Body of pancreas (tissue), 4 donors: ENCODE results near the gene EXOSC2. TPM values are rescaled to one million over a fixed set of nuclear protein-coding genes. Genes with fewer than 3 reads are reported as not detected.

Experiments used
- ATAC-seq: fragments of 150-250 bp; one replicate; pipeline ENCODE4 v1.9.1; 2016
- DNase-seq, 4 donors: peaks; one replicate each; pipeline ENCODE4 v3.0.0-alpha.2; 2019
- H3K27ac ChIP-seq, 4 donors: fragments of 200-600 bp; sonication (generic); 1 replicate in 3 of 4; 2 replicates in 1 of 4; pipeline versions ENCODE4 v1.5.1 to v1.6.1; 2016 to 2019; ENCODE audit warnings: mild to moderate bottlenecking in 1 of 4, mixed read lengths in 1 of 4, moderate library complexity in 1 of 4
- H3K27me3 ChIP-seq, 2 donors: fragments of 200-600 bp; sonication (generic); one replicate each; pipeline ENCODE4 v1.6.0; 2016; ENCODE audit warnings: mild to moderate bottlenecking in 1 of 2
- H3K36me3 ChIP-seq, 2 donors: fragments of 200-600 bp; sonication (generic); replicated peaks in 1 of 2; 2 replicates each; pipeline ENCODE4 v1.5.1; 2016; ENCODE audit warnings: low read depth in 2 of 2; ENCODE audit not compliant: insufficient read depth in 1 of 2
- H3K4me1 ChIP-seq: fragments of 200-600 bp; sonication (generic); one replicate; pipeline ENCODE4 v1.6.0; 2016
- H3K4me3 ChIP-seq, 2 donors: fragments of 200-600 bp; sonication (generic); 1 replicate in 1 of 2; 2 replicates in 1 of 2; pipeline ENCODE4 v1.5.1; 2016 to 2019
- H3K9me3 ChIP-seq, 3 donors: fragments of 200-600 bp; sonication (generic); 1 replicate in 2 of 3; 2 replicates in 1 of 3; pipeline ENCODE4 v1.5.1; 2016
- CTCF ChIP-seq, 7 experiments: fragments of 450-650 bp in 4 of 7; fragments of 200-600 bp in 3 of 7; sonication (generic) in 3 of 7; IDR thresholded peaks; one replicate each; pipeline ENCODE4 v1.5.1; 2016 to 2019; ENCODE audit warnings: antibody characterized with exemption in 7 of 7
- POLR2A ChIP-seq, 3 donors: fragments of 450-650 bp; IDR thresholded peaks; one replicate each; pipeline ENCODE4 v1.6.1; 2016; ENCODE audit warnings: antibody characterized with exemption in 3 of 3, mild to moderate bottlenecking in 2 of 3
- WGBS, 2 donors: methylation state at CpG; one replicate each; pipeline ENCODE4 v1.1.5; 2017; 5-methylcytosine and 5-hydroxymethylcytosine counted together
- intact Hi-C: fragments of 100-400 bp; cut with DNase I; formaldehyde crosslinking; loops from one replicate; pipeline ENCODE4 v1.15.1; 2023
- total RNA-seq, 2 donors: library from RNA; depleted of rRNA; stranded (reverse); fragments of >200 nt; gene quantifications; one replicate each; pipeline ENCODE4 v1.1.0, GENCODE V29; 2016

The EXOSC2 gene
- total RNA-seq = 10 to 100 TPM; 12.2 to 17.1 TPM

GRCh38 chr9:130693426-130694191 lies at the start of gene EXOSC2:
Gene EXOSC2 (plus strand): TSS chr9:130693780. CDS start chr9:130693792, 12 bp downstream.
- intact Hi-C loops = no loop called here

GRCh38 chr9:130651221-130651620 lies 42.4 kb upstream of the EXOSC2 start:
- H3K27ac ChIP-seq = no peak overlapping the region
- no peak overlapping the region for H3K4me3 ChIP-seq
- intact Hi-C loops = no loop called here
- H3K4me1 ChIP-seq = no peaks in the 10 kb centered on the region
- H3K36me3 ChIP-seq = no peaks in the 10 kb centered on the region
- DNase-seq (no peak), ATAC-seq (no peak)
- H3K27me3 ChIP-seq = no peaks in the 10 kb centered on the region
- no peaks in the 10 kb centered on the region for H3K9me3 ChIP-seq
- 64 to 66% methylated on average over 15 of the region's 15 CpGs for WGBS, 2 donors
- TF ChIP-seq CTCF (IDR thresholded peaks at IDR 0.05) (no peak), POLR2A (IDR thresholded peaks at IDR 0.05) (no peak)

More at GRCh38 chr9:130693426-130694191, at the start of gene EXOSC2:
- WGBS, 2 donors = 0% methylated on average over 12 to 40 of the region's 40 CpGs
- peak; percentile 93 for ATAC-seq
- Histone ChIP-seq H3K27ac (peak within 1 kb of the TSS in 3 of 4 donors; percentile 18 to 46 (median 22)), H3K36me3 (peaks cover 0 to under 1% of the 10 kb centered on the region in 2 donors), H3K9me3 (no peaks in the 10 kb centered on the region), H3K27me3 (no peaks in the 10 kb centered on the region), H3K4me3 (peak within 1 kb of the TSS; percentile 74 to 82), H3K4me1 (peaks cover 32% of the 10 kb centered on the region)
- DNase-seq = peak; percentile 98 to 99 (median 99)
- TF ChIP-seq POLR2A (IDR thresholded peaks at IDR 0.05) = peak in 2 of 3 donors; percentile 77 to 86
- TF ChIP-seq CTCF (IDR thresholded peaks at IDR 0.05) = no peak

GRCh38 chr9:130651752-130652151 lies 41.8 kb upstream of the EXOSC2 start:
- ATAC-seq = no peak
- no peaks in the 10 kb centered on the region for H3K4me1 ChIP-seq
- TF ChIP-seq CTCF (IDR thresholded peaks at IDR 0.05) = no peak
- no peak for TF ChIP-seq POLR2A (IDR thresholded peaks at IDR 0.05)
- no peaks in the 10 kb centered on the region for H3K36me3 ChIP-seq
- intact Hi-C loops = no loop called here
- DNase-seq = no peak
- H3K4me3 ChIP-seq = no peak overlapping the region
- H3K27ac ChIP-seq = no peak overlapping the region
- WGBS, 2 donors = 80 to 83% methylated on average over 18 of the region's 18 CpGs
- no peaks in the 10 kb centered on the region for H3K27me3 ChIP-seq
- H3K9me3 ChIP-seq = no peaks in the 10 kb centered on the region

GRCh38 chr9:130654879-130655278 lies 38.7 kb upstream of the EXOSC2 start:
- ATAC-seq (no peak), DNase-seq (no peak)
- H3K27me3 ChIP-seq = peaks cover 0 to 10% of the 10 kb centered on the region in 2 donors
- intact Hi-C loops = no loop called here
- no peaks in the 10 kb centered on the region for H3K36me3 ChIP-seq
- 68 to 70% methylated on average over 5 to 6 of the region's 6 CpGs for WGBS, 2 donors
- peaks cover 5% of the 10 kb centered on the region for H3K4me1 ChIP-seq
- H3K4me3 ChIP-seq = no peak overlapping the region
- no peaks in the 10 kb centered on the region for H3K9me3 ChIP-seq
- no peak for TF ChIP-seq POLR2A (IDR thresholded peaks at IDR 0.05)
- no peak for TF ChIP-seq CTCF (IDR thresholded peaks at IDR 0.05)
- H3K27ac ChIP-seq = no peak overlapping the region
